ENCODE measurements around the gene NUAK2. TPM values are rescaled to one million over a fixed set of nuclear protein-coding genes. Genes with fewer than 3 reads are reported as not detected.

The NUAK2 gene
- total RNA-seq, 4 donors from 2014 or later, result 0.73 to 2.0 (median 1.5) TPM; not detected in 1

GRCh38 chr1:205294934-205295333 is 26.6 kb downstream of the NUAK2 start:
- H3K4me1 ChIP-seq, result peaks cover 0 to 6% of the 10 kb centered on the region in 2 donors
- no peak overlapping the region for H3K4me3 ChIP-seq
- no peaks in the 10 kb centered on the region for H3K27me3 ChIP-seq
- no peak for TF ChIP-seq POLR2A (IDR thresholded peaks at IDR 0.05)
- no peak for TF ChIP-seq CTCF (IDR thresholded peaks at IDR 0.05)
- H3K9me3 ChIP-seq, result no peaks in the 10 kb centered on the region
- no peaks in the 10 kb centered on the region for H3K36me3 ChIP-seq
- peak overlapping the region; percentile 59 to 75 for H3K27ac ChIP-seq
- intact Hi-C loops (cut with DNase I; ENCODE audit: low total_unique reads), result no loop called here
- DNase-seq, result no peak

- TF ChIP-seq POLR2A (IDR thresholded peaks at IDR 0.05), result no peak
- H3K27ac ChIP-seq, result peak overlapping the region; percentile 59 to 75
Observed at GRCh38 chr1:205294175-205294917, 27.2 kb downstream of the NUAK2 start.

GRCh38 chr1:205293350-205294074 is 28.0 kb downstream of the NUAK2 start:
- Histone ChIP-seq H3K9me3 (no peaks in the 10 kb centered on the region), H3K36me3 (no peaks in the 10 kb centered on the region), H3K27me3 (no peaks in the 10 kb centered on the region), H3K4me1 (peaks cover 0 to 6% of the 10 kb centered on the region in 2 donors), H3K4me3 (no peak overlapping the region), H3K27ac (peak overlapping the region; percentile 59 to 75)
- intact Hi-C loops (cut with DNase I; ENCODE audit: low total_unique reads), result no loop called here
- DNase-seq, result no peak
- TF ChIP-seq CTCF (IDR thresholded peaks at IDR 0.05), result no peak
- TF ChIP-seq POLR2A (IDR thresholded peaks at IDR 0.05), result no peak

More at GRCh38 chr1:205294175-205294917, 27.2 kb downstream of the NUAK2 start:
- peaks cover 0 to 6% of the 10 kb centered on the region in 2 donors for H3K4me1 ChIP-seq
- peak; percentile 58 to 61 for DNase-seq
- intact Hi-C loops (cut with DNase I; ENCODE audit: low total_unique reads), result no loop called here
- no peak overlapping the region for H3K4me3 ChIP-seq
- H3K27me3 ChIP-seq, result no peaks in the 10 kb centered on the region
- no peaks in the 10 kb centered on the region for H3K9me3 ChIP-seq
- no peaks in the 10 kb centered on the region for H3K36me3 ChIP-seq

GRCh38 chr1:205291596-205291995 is 29.9 kb downstream of the NUAK2 start:
- no peak overlapping the region for H3K27ac ChIP-seq
- TF ChIP-seq CTCF (IDR thresholded peaks at IDR 0.05), result no peak
- no peak for TF ChIP-seq POLR2A (IDR thresholded peaks at IDR 0.05)
- peaks cover 0 to 6% of the 10 kb centered on the region in 2 donors for H3K4me1 ChIP-seq
- no peak for DNase-seq
- no peak overlapping the region for H3K4me3 ChIP-seq
- H3K27me3 ChIP-seq, result no peaks in the 10 kb centered on the region
- H3K9me3 ChIP-seq, result no peaks in the 10 kb centered on the region
- intact Hi-C loops (cut with DNase I; ENCODE audit: low total_unique reads), result no loop called here
- no peaks in the 10 kb centered on the region for H3K36me3 ChIP-seq

GRCh38 chr1:205287767-205288559 is 33.6 kb downstream of the NUAK2 start:
- intact Hi-C loops (cut with DNase I; ENCODE audit: low total_unique reads), result no loop called here
- H3K27me3 ChIP-seq, result no peaks in the 10 kb centered on the region
- no peaks in the 10 kb centered on the region for H3K36me3 ChIP-seq
- H3K4me3 ChIP-seq, result no peak overlapping the region
- peaks cover 0 to 8% of the 10 kb centered on the region in 2 donors for H3K4me1 ChIP-seq
- TF ChIP-seq POLR2A (IDR thresholded peaks at IDR 0.05), result no peak
- TF ChIP-seq CTCF (IDR thresholded peaks at IDR 0.05), result no peak
- no peak for DNase-seq
- H3K27ac ChIP-seq, result no peak overlapping the region
- H3K9me3 ChIP-seq, result no peaks in the 10 kb centered on the region

Measured in uterus (tissue), 4 donors.